Endothelial cell of umbilical vein (primary cell): ENCODE measurements around the gene ARL6IP4. TPM values are rescaled to one million over a fixed set of nuclear protein-coding genes. Genes with fewer than 3 reads are reported as not detected.
"Not testable (repeated sequence)": the region's sequence is repeated elsewhere in the genome, so short reads cannot be mapped to it uniquely, and the experiment has no call there.

ENCODE experiments used
- BruUV-seq: library from RNA; stranded (reverse); fragments of 400-500 nt; replicated peaks from 2 replicates; lab custom pipeline; 2021; lab: Mats Ljungman, UMichigan
- CTCF ChIA-PET: fragments of 300-600, 350-600 bp; sonication (Branson Sonifier 250); formaldehyde crosslinking; loops from one replicate; lab custom pipeline; 2021; ENCODE audit warnings: antibody characterized with exemption, inconsistent platforms; lab: Charles Lee
- POLR2A ChIA-PET: fragments of 300-600, 350-600 bp; sonication (Branson Sonifier 250); formaldehyde crosslinking; loops from one replicate; lab custom pipeline; 2021; ENCODE audit warnings: antibody characterized with exemption, inconsistent platforms; lab: Charles Lee
- DNase-seq: peaks from one replicate; pipeline ENCODE4 v3.0.0-alpha.2; 2011; ENCODE audit warnings: low read depth, low spot score
- FAIRE-seq: peaks from 2 replicates; lab custom pipeline; 2011; peaks lifted over from hg19 to GRCh38; lab: Jason Lieb, UNC
- H2AFZ ChIP-seq: 2 replicates; pipeline ENCODE4 v1.6.0; 2012; ENCODE audit warnings: low read depth, low read length, control low read depth, inconsistent platforms
- H3K27ac ChIP-seq: 2 replicates; pipeline ENCODE4 v1.5.1; 2011; ENCODE audit warnings: low read depth, mild to moderate bottlenecking, control low read depth, low read length, moderate library complexity; ENCODE audit not compliant: insufficient read depth
- H3K27me3 ChIP-seq, 2 experiments: 2 replicates each; pipeline versions ENCODE4 v1.6.0 to v1.6.1; 2011; ENCODE audit warnings: low read length in 2 of 2, mixed read lengths in 1 of 2; ENCODE audit not compliant: control insufficient read depth in 2 of 2, insufficient read depth in 2 of 2
- H3K36me3 ChIP-seq, 2 experiments: 2 replicates in 1 of 2; 3 replicates in 1 of 2; pipeline ENCODE4 v1.5.1; 2011; ENCODE audit warnings: low read length in 2 of 2, mild to moderate bottlenecking in 1 of 2, moderate library complexity in 1 of 2; ENCODE audit not compliant: control insufficient read depth in 2 of 2, insufficient read depth in 2 of 2; ENCODE audit errors: extremely low read depth in 1 of 2
- H3K4me1 ChIP-seq: 3 replicates; pipeline ENCODE4 v1.5.1; 2011; ENCODE audit warnings: mild to moderate bottlenecking, low read length; ENCODE audit not compliant: control insufficient read depth, insufficient read depth; ENCODE audit errors: extremely low read depth
- H3K4me2 ChIP-seq: 2 replicates; pipeline ENCODE4 v1.6.1; 2011; ENCODE audit warnings: low read length, control low read depth, mixed read lengths; ENCODE audit not compliant: insufficient read depth
- H3K4me3 ChIP-seq, 3 experiments: fragments of 200-600 bp in 1 of 3; sonication (generic), shearing (Covaris generic) in 1 of 3; replicated peaks in 1 of 3; 2 replicates each; pipeline ENCODE4 v1.5.1; 2011 to 2016; ENCODE audit warnings: control low read depth in 3 of 3, low read length in 3 of 3, mild to moderate bottlenecking in 2 of 3, inconsistent platforms in 1 of 3, low read depth in 1 of 3, moderate library complexity in 1 of 3; ENCODE audit not compliant: insufficient read depth in 1 of 3
- H3K79me2 ChIP-seq: 2 replicates; pipeline ENCODE4 v1.6.0; 2012; ENCODE audit warnings: low read length, inconsistent platforms; ENCODE audit not compliant: control insufficient read depth, insufficient read depth
- H3K9ac ChIP-seq: replicated peaks from 2 replicates; pipeline ENCODE3; 2011; ENCODE audit warnings: low read length, control low read depth; ENCODE audit not compliant: insufficient read depth; ENCODE audit errors: extremely low read depth
- H3K9me1 ChIP-seq: replicated peaks from 3 replicates; pipeline ENCODE4 v1.6.0; 2011; ENCODE audit warnings: mild to moderate bottlenecking, low read length; ENCODE audit not compliant: control insufficient read depth, insufficient read depth; ENCODE audit errors: extremely low read depth
- H3K9me3 ChIP-seq: replicated peaks from 2 replicates; pipeline ENCODE4 v1.5.1; 2012; ENCODE audit warnings: low read length, inconsistent platforms; ENCODE audit not compliant: control insufficient read depth, insufficient read depth
- H4K20me1 ChIP-seq: replicated peaks from 2 replicates; pipeline ENCODE3; 2011; ENCODE audit warnings: mild to moderate bottlenecking, low read length; ENCODE audit not compliant: control insufficient read depth, insufficient read depth; ENCODE audit errors: extremely low read depth
- FOS ChIP-seq: IDR thresholded peaks from 2 replicates; pipeline ENCODE4 v1.6.1; 2011; ENCODE audit warnings: mild to moderate bottlenecking, low read length, moderate library complexity, borderline replicate concordance; ENCODE audit not compliant: insufficient read depth
- POLR2A ChIP-seq: IDR thresholded peaks from 2 replicates; pipeline ENCODE4 v1.6.1; 2012; ENCODE audit warnings: low read depth, mild to moderate bottlenecking, control low read depth, low read length
- dilution Hi-C: fragments of 300-500 bp; cut with MboI; formaldehyde crosslinking; loops from one replicate; pipeline ENCODE4 v1.15.0; 2019; ENCODE audit warnings: low sequenced_read_pairs; ENCODE audit not compliant: extremely low pct_ligation_motif_present
- intact Hi-C: fragments of 100-400 bp; cut with micrococcal nuclease; formaldehyde crosslinking; loops from one replicate; pipeline ENCODE4 v1.10.0; 2022
- polyA plus RNA-seq, 4 experiments: library from polyadenylated mRNA; depleted of rRNA in 3 of 4; stranded (reverse) in 3 of 4; unstranded in 1 of 4; fragments of >200 nt; gene quantifications; 2 replicates each; pipeline versions ENCODE4 v1.2.1 to v1.2.3, GENCODE V29; 2011 to 2012; ENCODE audit warnings: missing spikeins in 1 of 4
- total RNA-seq: library from RNA; stranded (reverse); gene quantifications from 2 replicates; pipeline ENCODE4 v1.2.3, GENCODE V29; 2021
- TF ChIP-seq, protein P1 (sequence below): IDR thresholded peaks from 2 replicates; pipeline ENCODE4 v1.6.1; 2011; ENCODE audit not compliant: insufficient read depth, insufficient read length

Gene ARL6IP4
- total and polyA plus RNA-seq, 2 donors (not counting 3 experiments of a cell fraction or from before 2014, with no cell fraction given), result 193 to 226 TPM

DNA sequence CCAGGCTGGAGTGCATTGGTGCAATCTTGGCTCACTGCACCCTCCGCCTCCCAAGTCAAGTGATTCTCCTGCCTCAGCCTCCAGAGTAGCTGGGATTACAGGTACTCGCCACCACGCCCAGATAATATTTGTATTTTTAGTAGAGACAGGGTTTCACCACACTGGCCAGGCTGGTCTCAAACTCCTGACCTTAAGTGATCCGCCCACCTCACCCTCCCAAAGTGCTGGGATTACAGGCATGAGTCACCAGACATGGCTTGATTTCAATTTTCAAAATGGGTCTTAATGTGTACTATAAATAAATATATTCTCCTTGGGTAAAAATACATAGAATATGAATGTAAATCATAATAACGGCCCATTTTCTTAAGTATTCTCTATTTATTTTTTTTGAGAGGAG lies 39.1 kb upstream of the ARL6IP4 start:
- H2AFZ ChIP-seq, H3K27me3 ChIP-seq, H3K36me3 ChIP-seq, H3K79me2 ChIP-seq, H3K9me3 ChIP-seq, FAIRE-seq, POLR2A ChIA-PET, H3K4me3 ChIP-seq, H3K9me1 ChIP-seq, H3K4me2 ChIP-seq, BruUV-seq, H4K20me1 ChIP-seq, dilution Hi-C loops, H3K27ac ChIP-seq, H3K9ac ChIP-seq, DNase-seq: not testable (repeated sequence)
- peaks cover 30% of the 10 kb centered on the region for H3K4me1 ChIP-seq
- TF ChIP-seq FOS, result peak; percentile 8
- CTCF ChIA-PET, result interaction anchor here (19.1 kb wide), 1 partner anchor 81 kb away, joined by 200 read pairs; no protein-coding TSS in a partner anchor
- intact Hi-C loops, result loop anchor here (5.0 kb wide), 1 partner anchor 44 kb away; the partner anchor contains the start of gene VPS37B

DNA sequence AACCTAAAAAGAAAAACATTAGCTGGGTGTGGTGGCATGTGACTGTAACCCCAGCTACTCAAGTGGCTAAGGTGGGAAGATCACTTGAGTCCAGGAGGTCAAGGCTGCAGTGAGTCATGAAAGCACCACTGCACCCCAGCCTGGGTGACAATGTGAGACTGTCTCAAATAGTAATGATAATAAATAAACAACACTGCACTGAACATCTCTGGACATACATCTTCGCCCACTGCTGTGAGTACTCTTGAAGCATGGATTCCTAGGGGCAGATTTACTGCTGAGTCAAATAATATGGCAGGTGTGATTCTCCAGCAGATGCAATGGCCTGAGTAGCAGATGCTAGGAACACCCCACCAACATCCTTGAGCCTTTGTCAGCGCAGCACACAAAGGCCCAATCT lies 37.8 kb upstream of the ARL6IP4 start:
- Histone ChIP-seq H2AFZ (no peak overlapping the region), H3K9me1 (no peaks in the 10 kb centered on the region), H4K20me1 (no peaks in the 10 kb centered on the region), H3K27me3 (no peaks in the 10 kb centered on the region), H3K9ac (no peak overlapping the region), H3K79me2 (no peaks in the 10 kb centered on the region), H3K9me3 (no peaks in the 10 kb centered on the region), H3K4me2 (no peak overlapping the region), H3K4me3 (no peak overlapping the region), H3K27ac (peak overlapping the region; percentile 54), H3K36me3 (peaks cover 0 to 2% of the 10 kb centered on the region in 2 experiments), H3K4me1 (peaks cover 41% of the 10 kb centered on the region)
- dilution Hi-C loops (no loop called here), intact Hi-C loops (loop anchor here (1.0 to 5.0 kb wide), 2 partner anchors 33 to 45 kb away; partner anchors contain the start of genes OGFOD2 and VPS37B)
- ChIA-PET POLR2A (interaction anchor here (0.6 kb wide), 1 partner anchor 26 kb away, joined by 8 read pairs; no protein-coding TSS in a partner anchor), CTCF (interaction anchor here (19.1 kb wide), 1 partner anchor 82 kb away, joined by 200 read pairs; no protein-coding TSS in a partner anchor)
- peak; percentile 8 for TF ChIP-seq POLR2A
- TF ChIP-seq, protein P1, sequence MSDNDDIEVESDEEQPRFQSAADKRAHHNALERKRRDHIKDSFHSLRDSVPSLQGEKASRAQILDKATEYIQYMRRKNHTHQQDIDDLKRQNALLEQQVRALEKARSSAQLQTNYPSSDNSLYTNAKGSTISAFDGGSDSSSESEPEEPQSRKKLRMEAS, result no peak
- no TSS peak for BruUV-seq
- no peak for DNase-seq
- FAIRE-seq, result no peak
